GM19238 (cell line): ENCODE data around the gene SLC12A2.

ENCODE experiments used
- DNase-seq: peaks from one replicate; pipeline ENCODE4 v3.0.0; 2011; ENCODE audit warnings: low spot score; ENCODE audit not compliant: insufficient read length

SLC12A2 gene

GRCh38 chr5:128169401-128170017, 85.9 kb downstream of the SLC12A2 start:
- DNase-seq, result no peak

GRCh38 chr5:128172102-128172501, 88.5 kb downstream of the SLC12A2 start:
- no peak for DNase-seq

GRCh38 chr5:128174951-128175350, 91.4 kb downstream of the SLC12A2 start:
- no peak for DNase-seq

GRCh38 chr5:128192368-128192767, 108.8 kb downstream of the SLC12A2 start:
- no peak for DNase-seq

- no peak for DNase-seq
Observed at GRCh38 chr5:128193665-128194390, 110.3 kb downstream of the SLC12A2 start.

GRCh38 chr5:128195316-128195715, 111.8 kb downstream of the SLC12A2 start:
- DNase-seq, result no peak

GRCh38 chr5:128196080-128196479, 112.5 kb downstream of the SLC12A2 start:
- DNase-seq, result no peak

GRCh38 chr5:128196791-128197190, 113.2 kb downstream of the SLC12A2 start:
- DNase-seq, result no peak

GRCh38 chr5:128197896-128198522, 114.4 kb downstream of the SLC12A2 start:
- DNase-seq, result no peak

GRCh38 chr5:128199104-128199503, 115.5 kb downstream of the SLC12A2 start:
- no peak for DNase-seq

- no peak for DNase-seq
Observed at GRCh38 chr5:128199611-128200010, 116.0 kb downstream of the SLC12A2 start.

GRCh38 chr5:128201065-128201926, 117.7 kb downstream of the SLC12A2 start:
- peak; percentile 71 for DNase-seq

- DNase-seq, result no peak
Observed at GRCh38 chr5:128202320-128202719, 118.8 kb downstream of the SLC12A2 start.

- DNase-seq, result no peak
Observed at GRCh38 chr5:128208436-128208835, 124.9 kb downstream of the SLC12A2 start.

GRCh38 chr5:128212191-128212806, 128.7 kb downstream of the SLC12A2 start:
- DNase-seq, result no peak

GRCh38 chr5:128213340-128213739, 129.8 kb downstream of the SLC12A2 start:
- DNase-seq, result no peak

- no peak for DNase-seq
Observed at GRCh38 chr5:128213833-128214232, 130.3 kb downstream of the SLC12A2 start.

GRCh38 chr5:128216285-128216684, 132.7 kb downstream of the SLC12A2 start:
- DNase-seq, result no peak

GRCh38 chr5:128216860-128217531, 133.4 kb downstream of the SLC12A2 start:
- no peak for DNase-seq

GRCh38 chr5:128220841-128221240, 137.3 kb downstream of the SLC12A2 start:
- no peak for DNase-seq

- no peak for DNase-seq
Observed at GRCh38 chr5:128224336-128224735, 140.8 kb downstream of the SLC12A2 start.
